ENCODE data around the gene SLITRK3.
"Not testable (repeated sequence)": the region's sequence is repeated elsewhere in the genome, so short reads cannot be mapped to it uniquely, and the experiment has no call there.

SLITRK3 gene

DNA sequence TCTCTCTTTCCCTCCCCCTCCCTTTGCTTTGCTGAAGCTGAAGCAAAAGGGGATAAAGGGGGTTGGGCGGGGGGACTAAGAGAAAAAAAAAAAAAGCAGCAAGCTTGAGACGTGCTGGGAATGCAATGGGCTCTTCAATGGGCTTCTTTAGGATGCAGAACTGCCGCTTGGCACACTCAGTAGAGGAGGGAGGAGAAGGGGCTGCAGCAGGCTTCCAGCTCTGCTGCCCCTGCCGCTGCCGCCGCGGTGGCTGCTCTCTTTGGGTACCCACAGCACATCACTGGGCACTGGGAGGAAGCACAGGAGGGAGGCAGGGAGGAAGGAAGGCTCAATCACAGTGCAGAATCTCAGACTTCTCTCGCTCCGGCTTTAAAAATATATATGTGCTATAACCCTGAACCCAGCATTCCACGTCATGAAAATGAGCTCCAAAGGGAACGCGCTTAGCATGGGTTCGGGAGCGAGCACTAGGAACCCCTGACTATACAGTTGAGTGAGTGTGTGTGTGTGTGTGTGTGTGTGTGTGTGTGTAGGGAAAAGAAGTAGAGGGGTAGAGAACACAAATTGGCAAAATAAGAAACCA, 3.5 kb downstream of the SLITRK3 start:
- DNase-seq (ENCODE audit: low read depth): no peak

GRCh38 chr3:165191491-165191890, 4.7 kb downstream of the SLITRK3 start:
- no peak for DNase-seq (ENCODE audit: low read depth)

- no peak for DNase-seq (ENCODE audit: low read depth)
Measured at GRCh38 chr3:165188452-165188851, 7.7 kb downstream of the SLITRK3 start.

DNA sequence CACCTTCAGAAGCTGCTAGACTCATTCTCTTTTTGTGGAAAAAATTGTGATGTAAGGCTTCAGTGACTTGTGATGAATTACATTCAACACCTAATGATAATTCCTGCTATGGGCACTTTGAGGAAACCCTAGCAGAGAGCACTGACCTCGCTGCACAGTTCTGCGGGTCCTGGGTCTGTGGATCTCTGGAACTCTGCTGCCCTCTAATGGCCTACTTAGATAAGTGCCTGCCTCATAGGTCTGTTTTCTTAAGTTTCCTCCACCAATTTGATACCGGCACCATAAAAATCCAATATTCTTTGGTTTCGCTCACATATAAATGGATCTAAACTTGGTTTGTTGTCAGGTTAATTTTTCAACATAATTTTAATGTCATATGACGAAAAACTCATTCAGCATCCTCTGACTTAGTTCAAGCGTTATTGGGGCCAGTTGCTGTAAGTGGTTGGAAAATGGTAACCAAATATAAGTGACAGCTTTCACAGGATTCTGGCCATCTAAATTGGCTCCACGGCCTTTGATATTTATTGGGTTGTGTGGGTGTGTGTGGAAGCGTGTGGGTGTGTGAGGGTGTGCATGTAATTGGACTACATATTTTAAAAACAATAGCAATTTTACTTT, 10.4 kb downstream of the SLITRK3 start:
- peak; percentile 48 for DNase-seq (ENCODE audit: low read depth)

DNA sequence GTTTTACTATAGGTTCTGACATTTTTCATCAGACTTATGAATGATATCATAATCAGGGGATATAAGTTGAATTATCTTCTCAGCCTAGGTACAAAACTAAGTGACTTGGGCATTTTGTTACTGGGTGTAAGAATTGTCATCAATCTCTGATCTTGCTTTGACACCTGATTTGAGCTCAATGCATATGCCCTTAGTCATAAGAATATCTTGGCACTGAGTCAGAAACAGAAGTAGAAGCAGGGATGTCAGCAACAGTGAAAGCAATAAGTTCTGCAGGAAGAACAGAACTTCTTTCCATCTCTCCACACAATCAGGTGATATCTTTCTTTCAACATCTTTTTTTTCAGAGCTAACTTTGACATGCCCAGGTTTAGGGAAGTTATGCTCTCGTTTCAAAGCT, 14.6 kb downstream of the SLITRK3 start:
- DNase-seq (ENCODE audit: low read depth): no peak

DNA sequence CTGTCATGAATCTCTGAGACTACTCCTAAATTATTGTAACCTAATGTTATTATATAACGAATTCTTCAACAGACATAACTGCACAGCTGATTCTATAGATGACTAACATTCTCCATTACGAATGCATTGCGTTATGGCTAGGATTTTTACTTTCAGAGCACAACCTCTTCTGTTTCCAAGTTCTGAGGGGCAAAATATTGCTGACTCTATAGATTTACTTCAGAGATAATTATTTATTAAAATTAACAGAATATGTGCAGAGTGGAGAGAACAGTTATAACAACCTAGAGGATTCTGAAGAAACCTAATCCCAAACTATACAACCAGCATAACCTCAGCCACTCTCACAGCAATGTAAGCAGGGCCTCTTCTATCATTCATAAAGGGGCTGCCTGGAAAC, 25.9 kb downstream of the SLITRK3 start:
- DNase-seq (ENCODE audit: low read depth): no peak

DNA sequence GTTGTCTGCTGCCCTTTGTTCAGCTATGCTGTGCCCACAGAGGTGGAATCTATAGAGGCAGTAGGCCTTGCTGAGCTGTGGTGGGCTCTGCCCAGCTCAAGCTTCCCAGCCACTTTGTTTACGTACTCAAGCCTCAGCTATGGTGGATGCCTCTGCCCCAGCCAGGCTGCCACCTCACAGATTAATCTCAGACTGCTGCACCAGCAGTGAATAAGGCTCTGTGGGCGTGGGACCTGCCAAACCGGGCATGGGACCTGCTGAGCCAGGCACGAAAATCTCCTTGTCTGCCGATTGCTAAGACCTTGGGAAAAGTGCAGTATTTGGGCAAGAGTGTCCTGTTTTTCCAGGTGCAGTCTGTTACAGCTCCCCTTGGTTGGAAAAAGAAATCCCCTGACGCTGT, 26.8 kb downstream of the SLITRK3 start:
- no peak for DNase-seq (ENCODE audit: low read depth)

DNA sequence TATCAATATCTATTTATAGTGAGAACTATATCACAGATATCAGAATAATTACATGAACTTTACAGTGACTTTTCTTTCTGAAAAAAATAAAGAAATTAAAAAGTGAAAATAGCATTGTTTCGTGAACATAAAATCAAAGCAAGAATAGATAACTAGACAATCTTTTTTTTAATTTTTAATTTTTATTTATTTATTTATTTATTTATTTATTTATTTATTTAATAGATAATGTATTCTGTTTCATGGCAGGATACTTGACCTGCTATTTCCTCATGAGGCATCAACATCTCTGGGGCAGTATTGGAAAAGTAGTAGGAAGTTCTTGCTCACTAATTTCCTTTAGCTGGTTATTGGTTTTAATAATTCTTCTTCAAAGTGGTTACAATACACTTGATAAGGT, 33.3 kb downstream of the SLITRK3 start:
- no peak for DNase-seq (ENCODE audit: low read depth)

- no peak for DNase-seq (ENCODE audit: low read depth)
Measured at GRCh38 chr3:165159760-165160421, 36.3 kb downstream of the SLITRK3 start.

GRCh38 chr3:165158011-165158410, 38.2 kb downstream of the SLITRK3 start:
- no peak for DNase-seq (ENCODE audit: low read depth)

GRCh38 chr3:165156757-165157420, 39.3 kb downstream of the SLITRK3 start:
- no peak for DNase-seq (ENCODE audit: low read depth)

- DNase-seq (ENCODE audit: low read depth): no peak
Measured at GRCh38 chr3:165148876-165149441, 47.2 kb downstream of the SLITRK3 start.

DNA sequence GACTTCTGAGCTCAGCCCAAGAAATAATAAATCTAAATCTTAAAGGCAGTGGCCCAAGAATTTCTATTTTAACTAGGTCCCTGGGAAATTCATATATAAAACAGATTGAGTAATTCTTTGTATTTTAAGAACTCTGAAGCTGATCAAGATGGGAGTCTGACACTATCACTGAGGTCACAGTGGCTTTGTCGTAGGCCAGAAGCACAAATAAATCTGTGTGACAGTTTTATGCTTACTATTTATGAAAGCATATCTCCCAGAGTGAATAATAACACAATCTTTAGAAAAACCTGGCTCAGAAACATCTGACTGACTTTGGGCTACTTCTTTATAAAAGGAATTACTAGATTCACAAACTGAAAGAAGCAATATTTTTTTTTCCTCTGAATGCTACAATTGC, 51.9 kb downstream of the SLITRK3 start:
- no peak for DNase-seq (ENCODE audit: low read depth)

- DNase-seq (ENCODE audit: low read depth): not testable (repeated sequence)
Measured at GRCh38 chr3:165139918-165140317, 56.3 kb downstream of the SLITRK3 start.
